Measurements from ENCODE around the gene GLRX3. TPM values are rescaled to one million over a fixed set of nuclear protein-coding genes. Genes with fewer than 3 reads are reported as not detected.
A peak's percentile ranks its signal among the peaks of the same experiment; 100 is the strongest.
"Not testable (repeated sequence)": the region's sequence is repeated elsewhere in the genome, so short reads cannot be mapped to it uniquely, and the experiment has no call there.

Gene GLRX3
- total RNA-seq, 2 donors from 2014 or later, result 31.5 to 39.9 TPM

DNA sequence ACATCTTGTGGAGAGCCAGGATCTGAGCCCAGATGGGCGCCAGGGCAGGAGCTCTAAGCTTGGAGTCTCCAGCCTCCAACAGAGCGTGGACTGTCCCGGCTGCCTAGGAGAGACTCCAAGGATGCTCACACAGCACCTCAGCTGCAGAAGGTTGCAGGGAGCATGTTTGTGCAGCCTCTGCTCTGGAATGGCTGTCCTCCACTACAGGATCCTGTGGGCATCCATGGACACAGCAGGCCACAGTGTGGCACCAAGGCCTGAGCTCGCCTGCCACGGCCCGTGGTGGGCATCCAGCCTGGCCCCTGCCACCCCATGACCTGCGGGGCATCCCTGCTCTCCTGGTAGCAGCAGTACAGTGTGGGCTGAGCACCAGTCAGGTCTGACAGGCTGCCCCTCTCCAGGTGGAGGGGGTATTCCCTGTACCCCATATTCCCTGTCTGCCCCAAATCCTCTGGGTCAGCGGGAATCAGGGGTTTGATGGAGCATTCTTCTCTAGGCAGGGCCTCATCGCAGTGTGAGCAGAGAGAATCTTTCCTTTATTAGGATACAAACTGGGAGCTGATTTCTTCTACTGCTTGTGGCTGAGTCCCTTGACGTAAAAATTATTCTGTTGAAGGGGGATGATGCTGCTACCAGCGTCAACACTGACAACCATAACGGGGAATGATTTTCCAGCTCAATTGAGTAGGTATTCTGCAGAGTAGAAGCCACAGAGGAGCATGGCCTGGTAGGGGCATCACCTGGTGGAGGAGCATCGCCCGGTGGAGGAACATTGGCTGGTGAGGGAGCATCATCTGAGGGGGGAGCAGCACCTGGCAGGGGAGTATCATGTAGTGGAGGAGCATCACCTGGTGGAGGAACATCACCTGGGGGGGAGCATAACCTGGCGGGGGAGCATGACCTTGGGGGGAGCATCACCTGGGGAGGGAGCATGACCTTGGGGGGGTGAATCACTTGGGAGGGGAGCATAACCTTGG, 60.6 kb downstream of the GLRX3 start:
- Mint-ChIP-seq H3K27ac (no peak overlapping the region), H3K4me3 (no peak overlapping the region), H3K27me3 (no peaks in the 10 kb centered on the region), H3K36me3 (ENCODE audit: low read depth) (peaks cover 2% of the 10 kb centered on the region), H3K4me1 (peaks cover 9% of the 10 kb centered on the region)
- DNase-seq (no peak), ATAC-seq (no peak)
- no peaks in the 10 kb centered on the region for H3K9me3 ChIP-seq (ENCODE audit: control insufficient read depth, low read length, poor library complexity, severe bottlenecking)

DNA sequence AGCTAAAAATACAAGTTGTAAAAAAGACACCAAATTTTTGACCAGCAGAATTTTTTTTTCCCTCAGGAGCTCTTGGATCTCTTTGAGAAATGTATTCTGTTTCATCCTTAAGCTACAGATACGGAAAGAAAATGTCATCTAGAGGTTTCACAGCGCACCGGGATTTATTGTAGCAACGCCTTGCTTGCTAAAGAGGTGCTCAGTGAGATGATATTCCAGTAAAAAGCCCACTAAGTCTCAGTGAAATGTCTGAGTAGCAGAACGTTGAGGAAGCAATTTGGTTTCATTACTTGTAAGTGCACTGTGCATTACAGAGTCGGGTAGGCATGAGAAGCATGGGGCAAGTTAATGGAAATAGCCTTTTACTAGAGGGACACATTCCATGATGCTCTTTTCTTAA, 62.5 kb downstream of the GLRX3 start:
- Mint-ChIP-seq H3K4me3 (no peak overlapping the region), H3K4me1 (peaks cover 6% of the 10 kb centered on the region), H3K27me3 (no peaks in the 10 kb centered on the region), H3K27ac (no peak overlapping the region), H3K36me3 (ENCODE audit: low read depth) (peaks cover 2% of the 10 kb centered on the region)
- ATAC-seq, result no peak
- no peak for DNase-seq
- H3K9me3 ChIP-seq (ENCODE audit: control insufficient read depth, low read length, poor library complexity, severe bottlenecking), result no peaks in the 10 kb centered on the region

DNA sequence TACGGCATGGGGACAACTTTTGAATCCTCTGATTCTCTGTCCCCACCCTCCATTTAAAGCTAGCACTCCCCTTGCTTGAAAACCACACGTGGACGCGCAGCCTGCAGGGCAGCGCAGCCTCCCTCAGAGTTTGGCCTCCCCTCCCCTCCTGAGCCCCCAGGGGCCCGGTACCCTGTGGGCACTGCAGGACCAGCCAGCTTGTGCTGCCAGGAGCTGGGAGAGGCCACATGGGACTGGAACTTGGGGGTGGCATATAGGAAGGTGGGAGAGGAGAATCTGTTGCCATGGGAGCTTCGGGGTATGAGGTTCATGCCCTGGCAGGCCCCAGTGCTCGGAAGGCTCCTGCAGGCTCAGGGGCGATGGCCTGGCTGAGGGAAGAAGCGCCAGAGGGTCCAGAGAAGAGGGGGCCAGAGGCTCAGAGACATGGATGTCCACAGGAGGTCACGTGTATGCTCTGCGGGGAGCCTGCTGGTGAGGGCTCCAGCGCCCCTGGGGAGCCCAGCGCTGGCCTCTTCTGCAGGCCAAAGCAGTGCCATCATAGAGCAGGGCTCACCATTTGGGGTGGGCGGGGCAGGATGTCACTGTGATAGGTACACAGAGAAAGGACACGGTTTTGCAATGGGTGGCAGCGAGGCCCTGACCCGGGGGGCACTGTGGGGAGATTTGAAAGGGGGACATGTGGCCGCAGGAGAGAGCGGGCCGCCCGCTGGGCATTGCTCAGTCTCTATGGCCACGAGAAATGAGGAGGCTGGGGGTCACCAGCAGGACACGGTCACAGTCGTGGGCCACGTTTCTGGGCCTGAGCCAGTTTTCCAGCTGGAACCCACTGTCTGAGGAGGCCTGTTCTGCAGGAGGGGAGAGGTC, 64.2 kb downstream of the GLRX3 start:
- Mint-ChIP-seq H3K4me3 (no peak overlapping the region), H3K36me3 (ENCODE audit: low read depth) (no peaks in the 10 kb centered on the region), H3K4me1 (peaks cover 4% of the 10 kb centered on the region), H3K27me3 (no peaks in the 10 kb centered on the region), H3K27ac (peak overlapping the region; percentile 19)
- ATAC-seq (no peak), DNase-seq (no peak)
- no peaks in the 10 kb centered on the region for H3K9me3 ChIP-seq (ENCODE audit: control insufficient read depth, low read length, poor library complexity, severe bottlenecking)

GRCh38 chr10:130201043-130201380, 64.8 kb downstream of the GLRX3 start:
- H3K27me3 Mint-ChIP-seq, result no peaks in the 10 kb centered on the region
- no peak overlapping the region for H3K27ac Mint-ChIP-seq
- no peaks in the 10 kb centered on the region for H3K9me3 ChIP-seq (ENCODE audit: control insufficient read depth, low read length, poor library complexity, severe bottlenecking)
- H3K4me3 Mint-ChIP-seq, result no peak overlapping the region
- H3K36me3 Mint-ChIP-seq (ENCODE audit: low read depth), result no peaks in the 10 kb centered on the region
- ATAC-seq (no peak), DNase-seq (no peak)
- H3K4me1 Mint-ChIP-seq, result peaks cover 4% of the 10 kb centered on the region

GRCh38 chr10:130202150-130202549, 66.0 kb downstream of the GLRX3 start:
- not testable (repeated sequence) for H3K4me3 Mint-ChIP-seq; H3K27me3 Mint-ChIP-seq; H3K27ac Mint-ChIP-seq; H3K4me1 Mint-ChIP-seq; DNase-seq; H3K36me3 Mint-ChIP-seq (ENCODE audit: low read depth); ATAC-seq; H3K9me3 ChIP-seq (ENCODE audit: control insufficient read depth, low read length, poor library complexity, severe bottlenecking)

DNA sequence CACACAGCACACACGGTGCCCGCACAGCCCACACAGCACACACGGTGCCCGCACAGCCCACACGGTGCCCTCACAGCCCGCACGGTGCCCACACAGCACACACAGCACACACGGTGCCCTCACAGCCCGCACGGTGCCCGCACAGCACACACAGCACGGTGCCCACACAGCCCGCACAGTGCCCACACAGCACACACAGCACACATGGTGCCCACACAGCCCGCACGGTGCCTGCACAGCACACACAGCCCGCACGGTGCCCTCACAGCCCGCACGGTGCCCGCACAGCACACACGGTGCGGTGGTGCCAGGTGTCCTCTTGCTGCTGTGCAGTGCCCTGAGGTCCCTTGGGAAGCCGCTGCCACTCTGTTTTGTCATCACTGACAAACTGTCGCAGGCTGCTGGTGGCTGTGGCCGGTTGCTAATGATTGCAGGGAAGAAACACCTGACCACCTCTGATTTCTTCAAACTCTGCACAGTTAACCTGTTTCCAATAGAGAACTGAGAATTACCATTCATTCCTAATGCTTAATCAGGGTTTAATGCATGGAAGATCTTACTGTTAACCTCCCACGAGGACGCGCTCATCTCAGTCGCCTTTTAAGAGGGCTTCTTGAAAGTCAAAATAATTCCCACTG, 66.9 kb downstream of the GLRX3 start:
- H3K4me3 Mint-ChIP-seq, result no peak overlapping the region
- H3K27me3 Mint-ChIP-seq, result no peaks in the 10 kb centered on the region
- peaks cover 4% of the 10 kb centered on the region for H3K4me1 Mint-ChIP-seq
- no peaks in the 10 kb centered on the region for H3K9me3 ChIP-seq (ENCODE audit: control insufficient read depth, low read length, poor library complexity, severe bottlenecking)
- H3K36me3 Mint-ChIP-seq (ENCODE audit: low read depth), result no peaks in the 10 kb centered on the region
- DNase-seq (no peak), ATAC-seq (no peak)
- no peak overlapping the region for H3K27ac Mint-ChIP-seq

- ATAC-seq (no peak), DNase-seq (no peak)
- peaks cover 4% of the 10 kb centered on the region for H3K4me1 Mint-ChIP-seq
- no peaks in the 10 kb centered on the region for H3K36me3 Mint-ChIP-seq (ENCODE audit: low read depth)
- no peaks in the 10 kb centered on the region for H3K27me3 Mint-ChIP-seq
- H3K9me3 ChIP-seq (ENCODE audit: control insufficient read depth, low read length, poor library complexity, severe bottlenecking), result no peaks in the 10 kb centered on the region
- no peak overlapping the region for H3K4me3 Mint-ChIP-seq
- no peak overlapping the region for H3K27ac Mint-ChIP-seq
These were observed 67.4 kb downstream of the GLRX3 start for GRCh38 chr10:130203626-130204025.

DNA sequence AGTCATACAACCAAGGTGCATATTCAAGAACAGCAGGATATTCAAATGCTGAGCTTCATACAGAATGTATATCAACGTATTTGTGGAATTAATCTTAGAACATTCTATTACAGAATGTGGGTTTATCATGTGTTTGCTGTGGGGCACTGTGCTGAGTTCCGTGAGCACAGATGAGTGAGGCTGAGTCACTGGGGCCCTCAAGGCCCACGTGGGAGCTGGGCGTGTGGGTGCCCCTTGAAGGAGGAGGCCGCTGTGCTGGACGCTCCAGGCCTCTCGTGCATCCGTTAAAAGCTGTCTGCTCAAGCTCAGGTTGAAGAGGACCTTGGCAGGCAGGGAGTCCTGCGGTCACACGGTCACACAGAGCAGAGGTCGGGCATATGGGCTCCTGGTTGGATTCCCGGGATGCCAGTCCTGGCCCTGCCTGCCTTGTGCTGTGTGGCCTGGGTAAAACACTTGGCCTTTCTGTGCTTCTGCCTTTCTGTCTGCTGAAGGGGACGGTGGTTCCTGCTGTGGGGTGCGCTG, 70.1 kb downstream of the GLRX3 start:
- Mint-ChIP-seq H3K27ac (no peak overlapping the region), H3K36me3 (ENCODE audit: low read depth) (no peaks in the 10 kb centered on the region), H3K4me1 (peaks cover 7% of the 10 kb centered on the region), H3K27me3 (no peaks in the 10 kb centered on the region), H3K4me3 (no peak overlapping the region)
- no peak for ATAC-seq
- DNase-seq, result no peak
- no peaks in the 10 kb centered on the region for H3K9me3 ChIP-seq (ENCODE audit: control insufficient read depth, low read length, poor library complexity, severe bottlenecking)

DNA sequence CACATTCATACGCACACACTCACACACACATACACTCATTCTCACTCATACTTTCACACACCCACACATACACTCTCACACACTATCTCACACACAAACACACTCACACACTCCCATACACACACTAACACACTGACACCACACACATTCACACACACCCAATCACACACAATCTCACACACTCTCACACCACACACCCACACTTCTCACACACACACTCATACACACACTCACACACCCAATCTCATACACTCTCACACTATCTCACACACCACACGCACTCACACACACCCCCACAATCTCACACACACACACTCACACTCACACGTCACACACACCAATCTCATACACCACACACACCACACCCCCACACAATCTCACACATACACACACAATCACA, 71.0 kb downstream of the GLRX3 start:
- no peaks in the 10 kb centered on the region for H3K36me3 Mint-ChIP-seq (ENCODE audit: low read depth)
- H3K4me3 Mint-ChIP-seq, result no peak overlapping the region
- peaks cover 7% of the 10 kb centered on the region for H3K4me1 Mint-ChIP-seq
- no peaks in the 10 kb centered on the region for H3K27me3 Mint-ChIP-seq
- ATAC-seq, result no peak
- DNase-seq, result no peak
- no peak overlapping the region for H3K27ac Mint-ChIP-seq
- H3K9me3 ChIP-seq (ENCODE audit: control insufficient read depth, low read length, poor library complexity, severe bottlenecking), result no peaks in the 10 kb centered on the region

DNA sequence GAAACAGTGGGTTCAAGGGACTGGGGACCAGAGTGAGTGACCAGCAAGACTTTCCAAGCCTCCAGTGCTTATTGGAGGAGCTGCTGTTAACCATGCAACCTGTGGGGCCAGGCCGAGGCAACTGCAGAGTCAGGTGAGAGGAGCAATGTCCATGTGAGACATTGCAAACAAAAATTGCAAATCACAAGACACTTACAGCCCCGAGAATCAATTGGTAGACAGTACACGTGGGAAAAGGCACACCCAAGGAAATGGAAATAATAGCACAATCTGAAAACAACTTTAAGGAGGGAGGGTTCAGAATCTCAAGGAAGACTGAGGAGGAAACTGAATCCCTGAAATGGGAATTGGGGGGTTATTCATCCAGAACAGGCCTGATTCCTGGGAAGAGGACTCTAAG, 72.6 kb downstream of the GLRX3 start:
- no peak overlapping the region for H3K4me3 Mint-ChIP-seq
- no peak for ATAC-seq
- H3K4me1 Mint-ChIP-seq, result peaks cover 7% of the 10 kb centered on the region
- H3K9me3 ChIP-seq (ENCODE audit: control insufficient read depth, low read length, poor library complexity, severe bottlenecking), result no peaks in the 10 kb centered on the region
- DNase-seq, result no peak
- H3K27ac Mint-ChIP-seq, result no peak overlapping the region
- H3K27me3 Mint-ChIP-seq, result no peaks in the 10 kb centered on the region
- H3K36me3 Mint-ChIP-seq (ENCODE audit: low read depth), result no peaks in the 10 kb centered on the region

- H3K9me3 ChIP-seq (ENCODE audit: control insufficient read depth, low read length, poor library complexity, severe bottlenecking), result no peaks in the 10 kb centered on the region
- Mint-ChIP-seq H3K36me3 (ENCODE audit: low read depth) (no peaks in the 10 kb centered on the region), H3K27me3 (no peaks in the 10 kb centered on the region), H3K4me3 (no peak overlapping the region), H3K4me1 (peaks cover 5% of the 10 kb centered on the region), H3K27ac (no peak overlapping the region)
- ATAC-seq (no peak), DNase-seq (no peak)
These were observed 76.6 kb downstream of the GLRX3 start for GRCh38 chr10:130212746-130213145.

DNA sequence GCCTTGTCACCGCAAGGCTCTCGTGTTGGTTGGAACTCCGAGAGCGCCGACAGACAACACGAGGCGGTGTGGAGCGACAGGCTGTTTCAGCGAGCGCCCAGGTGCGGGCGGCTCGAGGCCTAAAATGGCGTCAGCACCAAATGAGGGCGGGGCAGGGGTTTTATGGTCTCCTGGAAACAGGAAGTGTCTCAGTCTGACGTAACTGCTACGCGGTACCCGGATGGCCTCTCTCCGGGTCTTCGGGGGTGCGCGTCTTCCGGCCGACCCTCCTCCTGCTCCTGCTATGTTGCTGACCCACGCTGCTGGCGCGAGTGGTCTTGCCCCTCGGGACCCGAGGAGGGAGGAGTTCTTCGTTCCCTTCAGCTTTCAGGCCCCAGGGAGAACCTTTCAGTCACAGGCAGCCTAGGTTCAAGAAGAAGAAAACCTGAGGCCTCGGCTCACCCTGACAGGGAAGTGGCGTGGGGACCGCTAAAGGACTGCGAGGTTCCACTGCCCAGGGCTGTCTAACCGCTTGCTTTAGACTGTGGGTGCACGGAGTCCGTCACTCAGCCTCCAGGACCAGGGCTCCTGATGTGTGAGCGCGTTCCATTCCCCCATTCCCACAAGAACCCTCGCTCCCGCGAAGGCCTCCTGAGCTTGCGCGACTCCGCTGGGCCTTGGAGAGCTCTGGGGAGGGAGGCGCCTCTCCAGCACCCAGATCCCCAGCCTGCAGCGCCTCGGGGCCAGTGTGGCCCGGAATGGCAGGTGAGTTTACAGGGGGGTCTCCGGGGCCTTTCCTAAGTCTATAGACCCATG, 77.3 kb downstream of the GLRX3 start:
- no peak overlapping the region for H3K4me3 Mint-ChIP-seq
- no peaks in the 10 kb centered on the region for H3K9me3 ChIP-seq (ENCODE audit: control insufficient read depth, low read length, poor library complexity, severe bottlenecking)
- DNase-seq (no peak), ATAC-seq (no peak)
- no peaks in the 10 kb centered on the region for H3K27me3 Mint-ChIP-seq
- no peaks in the 10 kb centered on the region for H3K36me3 Mint-ChIP-seq (ENCODE audit: low read depth)
- peaks cover 5% of the 10 kb centered on the region for H3K4me1 Mint-ChIP-seq
- H3K27ac Mint-ChIP-seq, result no peak overlapping the region

All from T-helper 17 cell (primary cell).